Neuronal stem cell (in vitro differentiated cells): Measurements from ENCODE around the gene RGPD4.

ENCODE experiments used
- DNase-seq: peaks from one replicate; pipeline ENCODE4 v3.0.0-alpha.2; 2013; ENCODE audit warnings: low spot score
- H2AFZ ChIP-seq: one replicate; pipeline ENCODE4 v1.6.1; 2013; ENCODE audit warnings: mild to moderate bottlenecking, low read length, inconsistent platforms
- H2AK5ac ChIP-seq: 2 replicates; pipeline ENCODE4 v1.6.1; 2013; ENCODE audit warnings: low read depth, mild to moderate bottlenecking, inconsistent platforms, low read length, moderate library complexity, mixed read lengths
- H2BK120ac ChIP-seq: 2 replicates; pipeline ENCODE4 v1.6.1; 2013; ENCODE audit warnings: low read depth, mild to moderate bottlenecking, inconsistent platforms, low read length, moderate library complexity, mixed read lengths
- H2BK12ac ChIP-seq: one replicate; pipeline ENCODE4 v1.6.1; 2013; ENCODE audit warnings: low read length, inconsistent platforms
- H2BK15ac ChIP-seq: 2 replicates; pipeline ENCODE4 v1.6.1; 2013; ENCODE audit warnings: mild to moderate bottlenecking, low read length, inconsistent platforms, mixed read lengths
- H2BK5ac ChIP-seq: one replicate; pipeline ENCODE4 v1.6.1; 2013; ENCODE audit warnings: inconsistent platforms, mild to moderate bottlenecking, low read length, moderate library complexity
- H3K14ac ChIP-seq: one replicate; pipeline ENCODE4 v1.6.1; 2013; ENCODE audit warnings: low read length, inconsistent platforms
- H3K18ac ChIP-seq: 2 replicates; pipeline ENCODE4 v1.6.1; 2013; ENCODE audit warnings: low read length, inconsistent platforms
- H3K23ac ChIP-seq: 2 replicates; pipeline ENCODE4 v1.6.1; 2013; ENCODE audit warnings: low read depth, mild to moderate bottlenecking, mixed read lengths, low read length, inconsistent platforms; ENCODE audit not compliant: poor library complexity
- H3K27ac ChIP-seq: replicated peaks from 3 replicates; pipeline ENCODE4 v1.5.1; 2013; ENCODE audit warnings: low read length, inconsistent platforms
- H3K27me3 ChIP-seq, 3 experiments: 2 replicates each; pipeline ENCODE4 v1.6.1; 2013; ENCODE audit warnings: low read length in 3 of 3, mild to moderate bottlenecking in 2 of 3, inconsistent platforms in 1 of 3, low read depth in 1 of 3, mixed read lengths in 1 of 3, moderate library complexity in 1 of 3; ENCODE audit not compliant: control insufficient read depth in 3 of 3, insufficient read depth in 3 of 3
- H3K36me3 ChIP-seq, 2 donors: replicated peaks in 1 of 2; 2 replicates each; pipeline ENCODE4 v1.6.1; 2013; ENCODE audit warnings: low read length in 2 of 2; ENCODE audit not compliant: control insufficient read depth in 2 of 2, insufficient read depth in 2 of 2
- H3K4ac ChIP-seq: 2 replicates; pipeline ENCODE4 v1.6.1; 2013; ENCODE audit warnings: inconsistent platforms, mild to moderate bottlenecking, low read length, moderate library complexity
- H3K4me1 ChIP-seq, 2 donors: 1 replicate in 1 of 2; 2 replicates in 1 of 2; pipeline ENCODE4 v1.6.1; 2013; ENCODE audit warnings: low read length in 2 of 2, low read depth in 1 of 2; ENCODE audit not compliant: control insufficient read depth in 2 of 2, insufficient read depth in 1 of 2
- H3K4me2 ChIP-seq: one replicate; pipeline ENCODE4 v1.6.1; 2013; ENCODE audit warnings: mild to moderate bottlenecking, low read length, inconsistent platforms; ENCODE audit not compliant: insufficient read depth, poor library complexity, severe bottlenecking
- H3K4me3 ChIP-seq, 2 donors: 2 replicates each; pipeline ENCODE4 v1.5.1; 2013; ENCODE audit warnings: low read length in 2 of 2, mild to moderate bottlenecking in 2 of 2, inconsistent platforms in 1 of 2, moderate library complexity in 1 of 2
- H3K79me1 ChIP-seq: one replicate; pipeline ENCODE4 v1.6.1; 2013; ENCODE audit warnings: low read depth, mild to moderate bottlenecking, inconsistent platforms, low read length, moderate library complexity
- H3K9ac ChIP-seq: one replicate; pipeline ENCODE4 v1.6.1; 2013; ENCODE audit warnings: mild to moderate bottlenecking, low read depth, low read length, inconsistent platforms; ENCODE audit not compliant: poor library complexity
- H3K9me3 ChIP-seq, 2 donors: replicated peaks in 1 of 2; 2 replicates each; pipeline versions ENCODE3 to v1.6.1; 2013; ENCODE audit warnings: low read length in 2 of 2, mild to moderate bottlenecking in 2 of 2, inconsistent platforms in 1 of 2, low read depth in 1 of 2, mixed read lengths in 1 of 2, moderate library complexity in 1 of 2; ENCODE audit not compliant: control insufficient read depth in 2 of 2, insufficient read depth in 1 of 2
- H4K8ac ChIP-seq: one replicate; pipeline ENCODE4 v1.6.1; 2013; ENCODE audit warnings: low read depth, mild to moderate bottlenecking, inconsistent platforms, low read length, moderate library complexity
- H4K91ac ChIP-seq: one replicate; pipeline ENCODE4 v1.6.1; 2013; ENCODE audit warnings: low read length, low read depth, mild to moderate bottlenecking, inconsistent platforms; ENCODE audit not compliant: poor library complexity
- WGBS, 2 donors: extraction: QIAGEN DNeasy Blood & Tissue Kit; methylation state at CpG; one replicate each; pipeline ENCODE4 v1.1.7; 2013; ENCODE audit warnings: missing lambda C conversion rate in 2 of 2, mixed read lengths in 1 of 2; ENCODE audit not compliant: insufficient read length in 2 of 2, insufficient replicate concordance in 1 of 2; ENCODE audit errors: extremely low coverage in 2 of 2; 5-methylcytosine and 5-hydroxymethylcytosine counted together

RGPD4 gene

DNA sequence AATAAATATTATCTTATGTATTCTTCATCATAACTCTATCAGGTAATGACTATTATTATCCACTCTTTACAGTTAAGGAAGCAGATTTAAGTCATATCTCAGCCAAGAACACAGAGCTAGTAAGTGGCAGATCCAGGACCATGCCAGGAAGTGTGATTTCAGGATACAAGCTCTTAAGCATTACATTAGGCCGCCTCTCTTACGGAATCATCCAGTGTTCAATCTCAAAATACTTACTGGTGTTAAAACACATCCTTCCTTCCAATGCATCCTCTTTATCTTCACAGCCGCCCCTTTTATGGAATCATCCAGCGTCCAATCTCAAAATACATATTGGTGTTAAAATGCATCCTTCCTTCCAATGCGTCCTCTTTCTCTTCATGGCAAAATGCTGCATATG is 14.7 kb upstream of the RGPD4 start:
- no peak overlapping the region for H4K91ac ChIP-seq
- no peak overlapping the region for H3K23ac ChIP-seq
- H3K4me1 ChIP-seq: peaks cover 0 to 7% of the 10 kb centered on the region in 2 donors
- no peak overlapping the region for H3K9ac ChIP-seq
- no peak overlapping the region for H2BK5ac ChIP-seq
- H3K18ac ChIP-seq: no peak overlapping the region
- no peak overlapping the region for H4K8ac ChIP-seq
- H3K4me2 ChIP-seq: no peak overlapping the region
- no peak for DNase-seq
- H2BK12ac ChIP-seq: no peak overlapping the region
- no CpG with 5 or more reads among the region's 5 CpGs for WGBS, 2 donors
- no peak overlapping the region for H3K27ac ChIP-seq
- no peak overlapping the region for H3K14ac ChIP-seq
- H3K9me3 ChIP-seq: peaks cover 0 to 2% of the 10 kb centered on the region in 2 donors
- no peak overlapping the region for H3K4ac ChIP-seq
- H3K27me3 ChIP-seq: no peaks in the 10 kb centered on the region
- no peaks in the 10 kb centered on the region for H3K79me1 ChIP-seq
- no peak overlapping the region for H2BK120ac ChIP-seq
- H2BK15ac ChIP-seq: no peak overlapping the region
- no peak overlapping the region for H3K4me3 ChIP-seq
- no peaks in the 10 kb centered on the region for H3K36me3 ChIP-seq
- no peak overlapping the region for H2AK5ac ChIP-seq
- H2AFZ ChIP-seq: no peak overlapping the region

DNA sequence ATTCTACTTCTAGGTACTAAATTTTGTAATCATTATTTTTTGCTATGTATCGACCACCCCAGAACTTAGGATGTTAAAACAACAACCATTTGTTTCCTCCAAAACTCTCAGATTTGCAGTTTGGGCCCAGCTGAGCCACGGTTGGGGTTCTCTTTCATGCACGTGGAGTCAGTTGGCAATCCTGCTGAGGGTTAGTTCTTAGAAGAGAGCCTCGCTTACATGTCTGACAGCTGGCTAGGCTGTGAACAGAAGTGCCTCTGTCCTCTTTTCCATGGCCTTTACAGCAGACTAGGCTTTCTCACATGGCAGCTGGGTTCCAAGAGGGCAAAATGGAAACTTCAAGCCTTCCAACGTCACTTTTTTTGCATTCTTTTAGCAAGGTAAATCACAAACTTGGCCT is 9.3 kb upstream of the RGPD4 start:
- DNase-seq: no peak
- no peak overlapping the region for H3K4ac ChIP-seq
- H2AFZ ChIP-seq: no peak overlapping the region
- no peak overlapping the region for H3K4me3 ChIP-seq
- H3K14ac ChIP-seq: no peak overlapping the region
- no peak overlapping the region for H2BK5ac ChIP-seq
- H2BK12ac ChIP-seq: no peak overlapping the region
- H2BK15ac ChIP-seq: no peak overlapping the region
- no peaks in the 10 kb centered on the region for H3K9me3 ChIP-seq
- H3K4me1 ChIP-seq: no peaks in the 10 kb centered on the region
- H3K4me2 ChIP-seq: no peak overlapping the region
- H3K27me3 ChIP-seq: no peaks in the 10 kb centered on the region
- no peak overlapping the region for H2BK120ac ChIP-seq
- WGBS, 2 donors: no CpG with 5 or more reads among the region's 5 CpGs
- no peak overlapping the region for H3K18ac ChIP-seq
- H3K27ac ChIP-seq: no peak overlapping the region
- no peak overlapping the region for H2AK5ac ChIP-seq
- no peak overlapping the region for H4K8ac ChIP-seq
- no peak overlapping the region for H3K23ac ChIP-seq
- no peaks in the 10 kb centered on the region for H3K36me3 ChIP-seq
- no peak overlapping the region for H3K9ac ChIP-seq
- H3K79me1 ChIP-seq: no peaks in the 10 kb centered on the region
- no peak overlapping the region for H4K91ac ChIP-seq

DNA sequence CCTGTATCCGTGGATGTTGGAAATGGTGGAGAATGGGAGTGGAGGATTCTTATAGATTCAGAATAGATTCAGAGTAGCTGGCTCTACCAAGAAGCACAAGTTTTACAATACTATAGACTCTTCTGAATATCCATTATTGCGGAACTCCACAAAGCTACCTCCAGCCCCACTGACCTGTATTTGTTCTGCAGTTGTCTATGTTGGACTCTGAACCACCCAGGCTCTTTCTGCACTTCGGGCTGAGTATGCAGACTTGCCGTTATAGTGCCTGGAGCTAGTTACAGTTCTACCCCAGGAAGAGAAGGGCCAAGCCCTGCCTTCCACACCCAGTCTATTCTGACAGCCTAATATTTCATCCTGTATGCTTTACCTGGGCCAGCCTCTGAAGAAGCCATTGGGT is 4.4 kb upstream of the RGPD4 start:
- H3K23ac ChIP-seq: no peak overlapping the region
- no peak for DNase-seq
- peak overlapping the region; percentile 43 for H4K8ac ChIP-seq

DNA sequence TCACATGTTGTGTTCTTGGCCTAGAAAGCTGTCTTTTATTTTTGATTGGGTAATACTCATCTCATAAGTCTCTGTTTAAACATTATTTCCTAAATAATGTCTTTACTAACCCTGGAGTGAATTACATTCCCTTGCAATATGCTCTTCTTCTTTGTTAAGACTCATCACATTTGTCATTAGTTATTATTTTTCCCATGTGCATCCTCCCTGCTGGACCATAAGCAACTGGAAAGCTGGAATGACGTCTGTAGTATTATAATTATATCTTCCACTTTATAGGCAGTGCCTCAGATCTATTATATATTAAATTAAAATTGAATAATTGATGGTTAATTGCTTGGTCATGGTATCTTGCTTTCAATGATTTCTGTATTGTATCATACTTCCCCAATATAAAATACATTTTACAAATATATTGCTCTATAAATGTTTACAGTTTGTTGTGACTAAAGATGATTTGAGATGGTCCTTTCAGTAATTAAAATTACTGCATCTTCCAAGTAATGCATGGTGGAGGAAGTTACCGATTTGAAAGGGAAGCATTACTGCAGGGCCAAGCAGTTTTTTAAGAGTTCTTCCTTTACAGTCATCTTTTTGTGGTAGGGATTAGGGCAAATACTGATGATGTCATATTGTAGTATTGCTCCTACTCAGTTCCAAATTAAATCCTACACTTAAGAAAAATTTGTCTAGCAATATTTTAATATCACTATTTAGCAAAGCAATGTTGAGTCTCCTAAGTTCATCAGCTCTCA is 2.1 kb upstream of the RGPD4 start:
- Histone ChIP-seq H3K4ac (no peak overlapping the region), H2BK120ac (no peak overlapping the region), H3K4me3 (no peak overlapping the region), H4K8ac (no peak overlapping the region), H3K9ac (no peak overlapping the region), H3K36me3 (no peaks in the 10 kb centered on the region), H2BK5ac (no peak overlapping the region), H3K18ac (no peak overlapping the region), H2BK15ac (no peak overlapping the region), H3K79me1 (no peaks in the 10 kb centered on the region), H2AFZ (no peak overlapping the region), H2AK5ac (no peak overlapping the region), H3K4me1 (no peaks in the 10 kb centered on the region), H3K27ac (no peak overlapping the region), H3K27me3 (no peaks in the 10 kb centered on the region), H2BK12ac (no peak overlapping the region), H3K9me3 (no peaks in the 10 kb centered on the region), H3K14ac (no peak overlapping the region), H3K4me2 (no peak overlapping the region), H4K91ac (no peak overlapping the region), H3K23ac (no peak overlapping the region)
- DNase-seq: no peak
- no CpG with 5 or more reads among the region's 2 CpGs for WGBS, 2 donors

More for the DNA sequence above, 4.4 kb upstream of the RGPD4 start:
- no peaks in the 10 kb centered on the region for H3K9me3 ChIP-seq
- H3K27me3 ChIP-seq: no peaks in the 10 kb centered on the region
- no peaks in the 10 kb centered on the region for H3K36me3 ChIP-seq
- no peak overlapping the region for H2BK12ac ChIP-seq
- no peak overlapping the region for H2AK5ac ChIP-seq
- no peak overlapping the region for H2BK15ac ChIP-seq
- H3K4me2 ChIP-seq: no peak overlapping the region
- no peak overlapping the region for H2AFZ ChIP-seq
- H3K27ac ChIP-seq: no peak overlapping the region
- H2BK5ac ChIP-seq: no peak overlapping the region
- no peak overlapping the region for H2BK120ac ChIP-seq
- no CpG with 5 or more reads among the region's 4 CpGs for WGBS, 2 donors
- no peak overlapping the region for H3K18ac ChIP-seq
- no peak overlapping the region for H3K9ac ChIP-seq
- H3K4ac ChIP-seq: no peak overlapping the region
- no peak overlapping the region for H3K4me3 ChIP-seq
- H4K91ac ChIP-seq: no peak overlapping the region
- no peaks in the 10 kb centered on the region for H3K79me1 ChIP-seq
- no peaks in the 10 kb centered on the region for H3K4me1 ChIP-seq
- H3K14ac ChIP-seq: peak overlapping the region; percentile 21
